Dendritic cell treated with granulocyte-macrophage colony-stimulating factor and Interleukin-4, amounts not matched to agents 40 ng/mL and 50 ng/mL, for 4 days (primary cell): Measurements from ENCODE around the gene SNCB.

ENCODE experiments used
- H3K27ac Mint-ChIP-seq: one replicate; pipeline ENCODE4 v1.8.0; 2022; ENCODE audit warnings: mild to moderate bottlenecking, mixed read lengths
- H3K27me3 Mint-ChIP-seq: one replicate; pipeline ENCODE4 v1.8.0; 2022; ENCODE audit warnings: mild to moderate bottlenecking, mixed read lengths
- H3K36me3 Mint-ChIP-seq: one replicate; pipeline ENCODE4 v1.8.0; 2022; ENCODE audit warnings: low read depth, mixed read lengths
- H3K4me1 Mint-ChIP-seq: one replicate; pipeline ENCODE4 v1.8.0; 2022; ENCODE audit warnings: low read depth, mixed read lengths
- H3K4me3 Mint-ChIP-seq: one replicate; pipeline ENCODE4 v1.8.0; 2022; ENCODE audit warnings: mild to moderate bottlenecking, moderate library complexity, mixed read lengths
- H3K9me3 Mint-ChIP-seq: one replicate; pipeline ENCODE4 v1.8.0; 2022; ENCODE audit warnings: mixed read lengths
- intact Hi-C: fragments of 100-400 bp; cut with micrococcal nuclease; formaldehyde crosslinking; loops from one replicate; pipeline ENCODE4 v1.15.0; 2022

SNCB gene

GRCh38 chr5:176628406-176629228, 1.7 kb downstream of the SNCB start:
- no peak overlapping the region for H3K27ac Mint-ChIP-seq
- peaks cover 84% of the 10 kb centered on the region for H3K27me3 Mint-ChIP-seq
- no peaks in the 10 kb centered on the region for H3K36me3 Mint-ChIP-seq
- no peak overlapping the region for H3K4me3 Mint-ChIP-seq
- intact Hi-C loops: no loop called here
- H3K4me1 Mint-ChIP-seq: no peaks in the 10 kb centered on the region
- H3K9me3 Mint-ChIP-seq: no peaks in the 10 kb centered on the region

- intact Hi-C loops: no loop called here
- no peaks in the 10 kb centered on the region for H3K36me3 Mint-ChIP-seq
- no peak overlapping the region for H3K27ac Mint-ChIP-seq
- no peak overlapping the region for H3K4me3 Mint-ChIP-seq
- H3K4me1 Mint-ChIP-seq: no peaks in the 10 kb centered on the region
- H3K27me3 Mint-ChIP-seq: peaks cover 82% of the 10 kb centered on the region
- H3K9me3 Mint-ChIP-seq: no peaks in the 10 kb centered on the region
Observed at GRCh38 chr5:176627582-176627981, 2.8 kb downstream of the SNCB start.

GRCh38 chr5:176626876-176627236, 3.5 kb downstream of the SNCB start:
- Mint-ChIP-seq H3K27ac (no peak overlapping the region), H3K36me3 (no peaks in the 10 kb centered on the region), H3K27me3 (peaks cover 83% of the 10 kb centered on the region), H3K4me3 (no peak overlapping the region), H3K9me3 (no peaks in the 10 kb centered on the region), H3K4me1 (no peaks in the 10 kb centered on the region)
- intact Hi-C loops: no loop called here

- Mint-ChIP-seq H3K27ac (no peak overlapping the region), H3K9me3 (no peaks in the 10 kb centered on the region), H3K36me3 (no peaks in the 10 kb centered on the region), H3K27me3 (peaks cover 83% of the 10 kb centered on the region), H3K4me1 (no peaks in the 10 kb centered on the region), H3K4me3 (no peak overlapping the region)
- intact Hi-C loops: no loop called here
Observed at GRCh38 chr5:176625966-176626875, 4.1 kb downstream of the SNCB start.

- intact Hi-C loops: no loop called here
- H3K36me3 Mint-ChIP-seq: no peaks in the 10 kb centered on the region
- no peak overlapping the region for H3K4me3 Mint-ChIP-seq
- peaks cover 83% of the 10 kb centered on the region for H3K27me3 Mint-ChIP-seq
- peaks cover 3% of the 10 kb centered on the region for H3K4me1 Mint-ChIP-seq
- no peak overlapping the region for H3K27ac Mint-ChIP-seq
- H3K9me3 Mint-ChIP-seq: no peaks in the 10 kb centered on the region
Observed at GRCh38 chr5:176625512-176625911, 4.8 kb downstream of the SNCB start.

- no peak overlapping the region for H3K4me3 Mint-ChIP-seq
- intact Hi-C loops: no loop called here
- no peaks in the 10 kb centered on the region for H3K36me3 Mint-ChIP-seq
- H3K9me3 Mint-ChIP-seq: no peaks in the 10 kb centered on the region
- H3K4me1 Mint-ChIP-seq: peaks cover 9% of the 10 kb centered on the region
- H3K27me3 Mint-ChIP-seq: peaks cover 86% of the 10 kb centered on the region
- no peak overlapping the region for H3K27ac Mint-ChIP-seq
Observed at GRCh38 chr5:176624938-176625337, 5.4 kb downstream of the SNCB start.

- Mint-ChIP-seq H3K4me3 (no peak overlapping the region), H3K36me3 (no peaks in the 10 kb centered on the region), H3K27me3 (peaks cover 86% of the 10 kb centered on the region), H3K27ac (no peak overlapping the region), H3K9me3 (no peaks in the 10 kb centered on the region), H3K4me1 (peaks cover 13% of the 10 kb centered on the region)
- intact Hi-C loops: no loop called here
Observed at GRCh38 chr5:176624142-176624541, 6.2 kb downstream of the SNCB start.

GRCh38 chr5:176621661-176622079, 8.7 kb downstream of the SNCB start:
- Mint-ChIP-seq H3K27ac (no peak overlapping the region), H3K27me3 (peaks cover 86% of the 10 kb centered on the region), H3K4me1 (peaks cover 13% of the 10 kb centered on the region), H3K4me3 (no peak overlapping the region), H3K9me3 (no peaks in the 10 kb centered on the region), H3K36me3 (no peaks in the 10 kb centered on the region)
- intact Hi-C loops: no loop called here

GRCh38 chr5:176620333-176620981, 9.9 kb downstream of the SNCB start:
- intact Hi-C loops: no loop called here
- Mint-ChIP-seq H3K27me3 (peaks cover 83% of the 10 kb centered on the region), H3K9me3 (no peaks in the 10 kb centered on the region), H3K4me3 (peak overlapping the region; percentile 71), H3K36me3 (no peaks in the 10 kb centered on the region), H3K27ac (no peak overlapping the region), H3K4me1 (peaks cover 13% of the 10 kb centered on the region)

GRCh38 chr5:176619569-176620332, 10.6 kb downstream of the SNCB start:
- intact Hi-C loops: no loop called here
- no peak overlapping the region for H3K27ac Mint-ChIP-seq
- peak overlapping the region; percentile 71 for H3K4me3 Mint-ChIP-seq
- H3K27me3 Mint-ChIP-seq: peaks cover 87% of the 10 kb centered on the region
- peaks cover 13% of the 10 kb centered on the region for H3K4me1 Mint-ChIP-seq
- H3K36me3 Mint-ChIP-seq: no peaks in the 10 kb centered on the region
- no peaks in the 10 kb centered on the region for H3K9me3 Mint-ChIP-seq

GRCh38 chr5:176619203-176619568, 11.1 kb downstream of the SNCB start:
- peaks cover 13% of the 10 kb centered on the region for H3K4me1 Mint-ChIP-seq
- H3K27me3 Mint-ChIP-seq: peaks cover 81% of the 10 kb centered on the region
- H3K4me3 Mint-ChIP-seq: no peak overlapping the region
- H3K9me3 Mint-ChIP-seq: no peaks in the 10 kb centered on the region
- intact Hi-C loops: no loop called here
- H3K36me3 Mint-ChIP-seq: no peaks in the 10 kb centered on the region
- no peak overlapping the region for H3K27ac Mint-ChIP-seq

- Mint-ChIP-seq H3K36me3 (no peaks in the 10 kb centered on the region), H3K4me3 (no peak overlapping the region), H3K9me3 (no peaks in the 10 kb centered on the region), H3K27me3 (peaks cover 83% of the 10 kb centered on the region), H3K27ac (no peak overlapping the region), H3K4me1 (peaks cover 13% of the 10 kb centered on the region)
- intact Hi-C loops: no loop called here
Observed at GRCh38 chr5:176618783-176619182, 11.6 kb downstream of the SNCB start.

GRCh38 chr5:176616511-176616910, 13.8 kb downstream of the SNCB start:
- H3K4me3 Mint-ChIP-seq: no peak overlapping the region
- peaks cover 86% of the 10 kb centered on the region for H3K27me3 Mint-ChIP-seq
- H3K36me3 Mint-ChIP-seq: no peaks in the 10 kb centered on the region
- intact Hi-C loops: no loop called here
- peaks cover 13% of the 10 kb centered on the region for H3K4me1 Mint-ChIP-seq
- no peak overlapping the region for H3K27ac Mint-ChIP-seq
- no peaks in the 10 kb centered on the region for H3K9me3 Mint-ChIP-seq
